GM12878 (cell line): ENCODE measurements around the gene ZNF839. TPM values are rescaled to one million over a fixed set of nuclear protein-coding genes. Genes with fewer than 3 reads are reported as not detected.

ENCODE experiments used
- ATAC-seq: fragments of 200-7000 bp; cut with Tn5 transposase; 3 replicates; pipeline ENCODE4 v1.9.1; 2020; ENCODE audit warnings: mild to moderate bottlenecking, moderate library complexity
- BruUV-seq: library from RNA; stranded (reverse); fragments of 400-500 nt; replicated peaks from 2 replicates; lab custom pipeline; 2021; lab: Mats Ljungman, UMichigan
- CTCF ChIA-PET: fragments of 300-600 bp; sonication (Branson Sonifier 250); formaldehyde crosslinking; extraction: SDS; loops from one replicate; lab custom pipeline; 2021; ENCODE audit warnings: inconsistent platforms; lab: Yijun Ruan, JAX
- POLR2A ChIA-PET: fragments of 350-600 bp; formaldehyde crosslinking; extraction: SDS; loops from one replicate; lab custom pipeline; 2021; ENCODE audit warnings: inconsistent platforms; lab: Charles Lee
- RAD21 ChIA-PET: fragments of 300-600 bp; sonication (Branson Sonifier 250); formaldehyde crosslinking; loops from one replicate; lab custom pipeline; 2023; ENCODE audit warnings: antibody characterized with exemption; ENCODE audit not compliant: unreplicated experiment; lab: Charles Lee
- SMC1A ChIA-PET: fragments of 300-600 bp; sonication (Branson Sonifier 250); formaldehyde crosslinking; loops from one replicate; lab custom pipeline; 2023; ENCODE audit not compliant: unreplicated experiment, uncharacterized antibody; lab: Charles Lee
- DNase-seq: peaks from one replicate; pipeline ENCODE4 v3.0.0-alpha.2; 2011; ENCODE audit warnings: low read depth, low spot score
- FAIRE-seq: peaks from 3 replicates; lab custom pipeline; 2011; peaks lifted over from hg19 to GRCh38; lab: Jason Lieb, UNC
- H2AFZ ChIP-seq: 2 replicates; pipeline ENCODE4 v1.6.0; 2011; ENCODE audit warnings: low read depth, low read length, control low read depth; ENCODE audit not compliant: control insufficient read depth
- H3K27ac ChIP-seq: 2 replicates; pipeline ENCODE4 v1.5.1; 2011; ENCODE audit warnings: control low read depth; ENCODE audit not compliant: control insufficient read depth, insufficient read depth
- H3K27me3 ChIP-seq, 2 experiments: replicated peaks in 1 of 2; 2 replicates each; pipeline versions ENCODE4 v1.6.0 to v1.6.1; 2011; ENCODE audit warnings: low read length in 1 of 2; ENCODE audit not compliant: control insufficient read depth in 2 of 2, insufficient read depth in 2 of 2
- H3K36me3 ChIP-seq, 2 experiments: 2 replicates each; pipeline ENCODE4 v1.5.1; 2011; ENCODE audit warnings: low read length in 1 of 2; ENCODE audit not compliant: control insufficient read depth in 2 of 2, insufficient read depth in 2 of 2
- H3K4me1 ChIP-seq: 2 replicates; pipeline ENCODE4 v1.6.1; 2011; ENCODE audit warnings: mild to moderate bottlenecking, low read length, moderate library complexity, mixed read lengths; ENCODE audit not compliant: control insufficient read depth, insufficient read depth
- H3K4me2 ChIP-seq: 2 replicates; pipeline ENCODE4 v1.6.0; 2011; ENCODE audit warnings: control low read depth; ENCODE audit not compliant: control insufficient read depth, insufficient read depth
- H3K4me3 ChIP-seq: fragments of 200-600 bp; sonication (generic); 2 replicates; pipeline ENCODE4 v1.5.1; 2016
- H3K79me2 ChIP-seq: 2 replicates; pipeline ENCODE4 v1.6.0; 2011; ENCODE audit warnings: low read length; ENCODE audit not compliant: control insufficient read depth, insufficient read depth
- H3K9ac ChIP-seq: 2 replicates; pipeline ENCODE4 v1.8.0; 2011; ENCODE audit warnings: low read length, control low read depth, mixed read lengths; ENCODE audit not compliant: control insufficient read depth, insufficient read depth
- H3K9me3 ChIP-seq: replicated peaks from 3 replicates; pipeline ENCODE4 v1.5.1; 2011; ENCODE audit warnings: mild to moderate bottlenecking, low read length; ENCODE audit not compliant: control insufficient read depth, insufficient read depth
- H4K20me1 ChIP-seq: 2 replicates; pipeline ENCODE4 v1.6.0; 2011; ENCODE audit not compliant: control insufficient read depth, insufficient read depth
- ASH2L ChIP-seq: fragments of 300-600, 200-600 bp; sonication (generic); IDR thresholded peaks from 2 replicates; pipeline ENCODE4 v1.6.1; 2017; ENCODE audit warnings: low read depth, mild to moderate bottlenecking, borderline replicate concordance
- CREM ChIP-seq: IDR thresholded peaks from 2 replicates; pipeline ENCODE4 v1.6.1; 2014; ENCODE audit warnings: antibody characterized with exemption, low read depth
- E2F8 ChIP-seq: fragments of 450-650 bp; IDR thresholded peaks from 2 replicates; pipeline ENCODE4 v1.6.1; 2018; ENCODE audit warnings: mild to moderate bottlenecking, low read depth, moderate library complexity; ENCODE audit not compliant: partially characterized antibody
- NFYB ChIP-seq: IDR thresholded peaks from 2 replicates; pipeline ENCODE4 v1.6.1; 2011; ENCODE audit warnings: low read depth, mild to moderate bottlenecking, low read length, improper control_type of control experiment, moderate library complexity; ENCODE audit not compliant: insufficient read depth
- PBX3 ChIP-seq: IDR thresholded peaks from 2 replicates; pipeline ENCODE4 v1.6.1; 2011; ENCODE audit warnings: mild to moderate bottlenecking, low read depth, low read length, moderate library complexity; ENCODE audit not compliant: insufficient replicate concordance
- YY1 ChIP-seq: IDR thresholded peaks from 2 replicates; pipeline ENCODE4 v1.6.1; 2011; ENCODE audit warnings: low read depth, mild to moderate bottlenecking, low read length
- WGBS: methylation state at CpG from one replicate; pipeline ENCODE4 v1.1.6; 2016; ENCODE audit warnings: low lambda C conversion rate; ENCODE audit not compliant: insufficient replicate concordance, insufficient coverage; ENCODE audit errors: missing lambda C conversion rate; 5-methylcytosine and 5-hydroxymethylcytosine counted together
- in situ Hi-C: fragments of 300-500 bp; cut with MboI; formaldehyde crosslinking; loops from 9 replicates; pipeline ENCODE4 v1.14.3; 2018; ENCODE audit warnings: mixed read lengths
- intact Hi-C: fragments of 100-400 bp; cut with micrococcal nuclease; formaldehyde crosslinking; loops from one replicate; pipeline ENCODE4 v1.14.2; 2022; ENCODE audit not compliant: unreplicated experiment
- polyA plus RNA-seq, 11 experiments: library from polyadenylated mRNA; depleted of rRNA in 4 of 11; unstranded in 6 of 11; stranded (reverse) in 5 of 11; fragments of >200 nt; fragmentation: Nextera tagmentation in 4 of 11; fragmentation: Illumina TruSeq in 1 of 11; extraction: Ambion mirVana in 4 of 11; extraction: Trizol in 1 of 11; gene quantifications; 1 replicate in 1 of 11; 2 replicates in 10 of 11; pipeline versions ENCODE4 v1.2.1 to v1.2.3, GENCODE V29; 2011 to 2016; ENCODE audit warnings: inconsistent platforms in 2 of 11, missing spikeins in 2 of 11, low read depth in 1 of 11
- total RNA-seq, 4 experiments: library from RNA; depleted of rRNA in 3 of 4; stranded (reverse); fragments of >200 nt in 3 of 4; fragmentation: Illumina TruSeq in 1 of 4; extraction: Trizol in 1 of 4; gene quantifications; 2 replicates each; pipeline versions ENCODE4 v1.2.1 to v1.2.3, GENCODE V29; 2013 to 2021

Gene ZNF839
- total and polyA plus RNA-seq, 10 of the 15 experiments (the other 5 are each of a cell fraction or from before 2014, with no cell fraction given) = 1.4 to 14.4 (median 8.6) TPM

GRCh38 chr14:102353126-102353619 is 33.6 kb downstream of the ZNF839 start:
- RAD21 ChIA-PET = no interaction called here
- CTCF ChIA-PET = no interaction called here
- POLR2A ChIA-PET = no interaction called here
- Histone ChIP-seq H3K9me3 (no peaks in the 10 kb centered on the region), H3K9ac (no peak overlapping the region), H4K20me1 (no peaks in the 10 kb centered on the region), H3K36me3 (peaks cover 8 to 16% of the 10 kb centered on the region in 2 experiments), H3K79me2 (no peaks in the 10 kb centered on the region), H3K27ac (no peak overlapping the region), H2AFZ (no peak overlapping the region), H3K4me3 (no peak overlapping the region), H3K27me3 (no peaks in the 10 kb centered on the region), H3K4me2 (no peak overlapping the region), H3K4me1 (no peaks in the 10 kb centered on the region; the same call in 1 of the 2 replicates)
- FAIRE-seq = no peak
- in situ Hi-C loops (no loop called here), intact Hi-C loops (no loop called here)
- BruUV-seq = no TSS peak
- SMC1A ChIA-PET = no interaction called here
- DNase-seq = no peak
- no peak for TF ChIP-seq YY1
- TF ChIP-seq E2F8 = no peak
- TF ChIP-seq NFYB = no peak
- no peak for TF ChIP-seq PBX3
- TF ChIP-seq ASH2L = no peak
- no peak for TF ChIP-seq CREM
- no peak for ATAC-seq
- WGBS = 71% methylated on average over 8 of the region's 8 CpGs
